NOMO-1 treated with dmso at 0.1 percent for 144 hours (cell line): ENCODE results near the gene C20orf204.
"Not testable (repeated sequence)": the region's sequence is repeated elsewhere in the genome, so short reads cannot be mapped to it uniquely, and the experiment has no call there.

Source experiments
- DNase-seq: peaks from one replicate; lab custom pipeline; 2025; ENCODE audit not compliant: unreplicated experiment; lab: John Stamatoyannopoulos, UW

C20orf204 gene, protein sequence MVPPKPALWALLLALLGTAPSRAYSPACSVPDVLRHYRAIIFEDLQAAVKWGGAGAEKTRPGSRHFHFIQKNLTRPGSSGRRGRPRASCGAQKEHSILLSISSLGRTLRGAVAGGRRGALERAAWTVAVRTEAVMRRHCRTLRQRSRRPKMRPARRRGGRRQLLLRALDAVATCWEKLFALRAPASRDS

DNA sequence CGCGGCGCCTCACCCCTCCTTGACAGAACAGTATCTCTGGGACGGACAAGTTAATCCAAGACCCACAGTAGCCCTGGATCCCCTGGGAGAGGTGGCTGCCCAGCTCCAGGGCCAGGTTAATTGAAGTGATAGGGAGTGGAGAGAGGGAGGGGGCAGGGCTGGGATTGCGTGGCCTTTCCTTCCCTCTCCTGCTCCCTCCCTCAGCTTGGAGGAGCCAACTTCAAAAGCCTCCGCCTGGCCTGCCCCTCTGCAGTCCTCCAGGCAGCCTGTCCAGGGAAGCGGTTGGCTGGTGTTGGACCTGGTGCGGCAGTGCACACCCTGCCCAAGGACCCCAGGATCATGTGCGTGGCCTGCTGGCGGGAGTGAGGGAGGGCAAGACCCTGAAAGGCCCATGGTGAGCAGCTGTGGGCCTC is at the start of gene C20orf204:
C20orf204 (plus strand) TSS at position 250 of the 413 bp plus-strand sequence; CDS start at position 392, 142 bp downstream.
- no peak for DNase-seq

DNA sequence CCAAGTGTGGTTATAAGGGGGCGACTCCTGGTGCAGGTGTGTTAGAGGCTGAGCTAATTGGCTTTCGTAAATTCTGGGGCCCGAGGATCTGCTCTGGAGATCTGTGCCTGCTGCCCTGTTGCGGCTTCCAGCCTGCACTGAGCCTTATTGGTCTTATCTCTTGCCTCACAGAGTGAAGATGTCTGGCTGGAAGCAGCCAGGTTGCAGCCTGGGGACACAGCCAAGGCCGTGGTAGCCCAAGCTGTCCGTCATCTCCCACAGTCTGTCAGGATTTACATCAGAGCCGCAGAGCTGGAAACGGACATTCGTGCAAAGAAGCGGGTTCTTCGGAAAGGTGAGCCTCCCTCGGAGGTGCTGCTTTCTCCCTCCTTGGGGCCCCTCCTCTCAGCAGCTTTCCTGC is 35.1 kb upstream of the C20orf204 start:
- no peak for DNase-seq

DNA sequence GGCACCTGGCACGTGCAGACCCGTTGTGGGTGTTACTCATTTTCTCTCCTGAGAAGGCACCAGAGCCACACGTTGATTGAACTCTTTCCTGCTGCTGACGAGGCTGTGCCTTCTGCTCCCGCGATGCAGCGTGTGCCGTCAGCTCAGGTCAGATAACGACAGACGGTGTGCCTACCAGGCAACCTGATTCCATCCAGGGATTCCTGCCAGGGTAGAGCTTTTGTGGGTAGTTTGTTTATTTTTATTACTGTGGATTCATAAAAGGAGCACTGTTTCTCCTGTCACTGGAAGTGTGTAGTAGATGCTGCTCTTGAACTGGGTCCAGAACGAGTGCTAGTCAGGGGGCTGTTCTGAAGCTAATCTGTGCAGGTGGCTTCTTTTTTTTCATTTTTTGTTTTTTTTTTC is 34.4 kb upstream of the C20orf204 start:
- no peak for DNase-seq

DNA sequence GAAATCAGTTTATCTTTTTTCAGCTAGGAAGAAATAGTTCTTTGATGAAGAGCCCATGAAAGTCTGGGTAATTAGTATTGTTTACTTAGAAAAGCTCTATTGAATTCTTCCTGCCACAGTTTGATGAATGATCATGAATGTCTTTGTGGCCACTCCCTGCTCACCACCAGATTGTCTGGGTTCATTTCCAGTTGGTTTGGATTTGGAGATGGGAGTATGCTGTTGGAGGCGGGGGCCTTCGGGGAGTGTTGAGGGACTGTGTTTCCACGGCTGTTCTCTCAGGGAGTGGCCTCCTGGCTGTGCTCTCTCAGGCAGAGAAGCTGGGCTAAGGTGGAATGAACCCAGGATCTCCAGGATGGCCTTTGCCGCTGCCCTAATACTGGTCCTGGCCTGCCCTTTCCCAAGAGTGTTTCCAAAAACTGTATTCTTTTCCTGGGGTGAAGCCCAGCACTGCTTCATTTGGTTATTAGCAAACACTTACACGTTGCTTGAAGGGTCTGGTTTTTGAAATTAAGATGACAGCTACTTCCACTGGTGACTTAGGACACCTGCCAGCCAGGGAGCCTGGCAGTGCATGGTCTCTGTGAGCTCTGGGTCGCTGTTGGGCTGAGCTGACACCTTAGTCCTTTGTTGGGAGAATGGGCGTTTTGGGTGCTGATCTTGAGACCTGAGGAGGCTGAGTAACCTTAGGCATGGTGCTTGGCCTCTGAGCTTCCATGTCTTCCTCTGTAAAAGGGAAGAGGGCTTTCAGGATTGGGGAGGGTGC is 31.8 kb upstream of the C20orf204 start:
- DNase-seq, result no peak

DNA sequence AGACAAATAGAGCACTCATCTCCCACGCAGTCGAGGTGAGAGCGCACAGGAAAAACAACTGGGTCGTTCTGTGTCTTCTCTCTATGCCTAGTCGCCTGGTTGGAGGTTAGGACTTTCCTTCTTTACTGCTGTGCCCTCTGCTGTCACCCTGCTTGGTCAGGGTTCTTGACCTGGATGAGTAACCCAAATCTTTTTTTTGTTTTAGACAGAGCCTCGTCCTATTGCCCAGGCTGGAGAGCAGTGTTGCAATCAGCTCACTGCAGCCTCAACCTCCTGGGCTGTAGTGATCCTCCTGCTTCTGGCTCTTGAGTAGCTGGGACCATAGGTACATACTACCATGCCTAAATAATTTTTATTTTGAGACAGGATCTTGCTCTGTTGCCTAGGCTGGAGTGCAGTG is 30.6 kb upstream of the C20orf204 start:
- no peak for DNase-seq

DNA sequence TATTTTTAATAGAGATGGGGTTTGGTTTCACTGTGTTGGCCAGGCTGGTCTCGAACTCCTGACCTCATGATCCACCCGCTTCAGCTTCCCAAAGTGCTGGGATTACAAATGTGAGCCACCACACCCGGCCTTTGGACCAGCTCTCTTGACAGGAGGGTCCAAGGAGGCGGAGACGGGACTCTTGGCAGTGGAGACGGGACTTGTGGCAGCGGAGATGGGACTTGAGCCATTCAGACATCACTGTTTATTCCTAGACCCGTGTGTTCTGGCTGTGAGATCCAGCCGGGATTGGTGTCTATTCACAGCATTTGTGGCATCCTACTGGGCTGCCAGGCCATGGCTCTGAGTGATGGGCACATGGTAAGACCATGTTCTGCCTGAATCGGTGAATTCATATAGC is 29.5 kb upstream of the C20orf204 start:
- no peak for DNase-seq

DNA sequence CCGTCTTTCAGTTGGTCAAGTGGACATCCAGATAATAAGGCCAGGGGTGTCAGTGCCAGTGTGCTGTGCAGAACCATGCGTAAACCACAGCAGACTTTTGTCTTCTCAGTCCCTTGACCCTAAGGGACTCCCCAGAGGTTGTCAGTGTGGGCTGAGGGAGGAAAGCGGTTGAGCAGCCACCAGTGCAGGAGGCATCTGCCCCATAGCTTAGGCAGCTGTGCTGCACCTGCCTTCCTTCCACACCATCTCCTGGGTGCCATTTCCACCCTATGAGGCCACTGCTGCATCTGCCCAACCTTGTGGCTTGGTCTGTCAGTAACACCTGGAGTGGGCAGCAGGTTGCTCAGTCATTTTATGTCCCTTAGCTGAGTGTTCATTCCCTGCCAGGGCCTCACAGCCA is 29.1 kb upstream of the C20orf204 start:
- DNase-seq, result no peak

DNA sequence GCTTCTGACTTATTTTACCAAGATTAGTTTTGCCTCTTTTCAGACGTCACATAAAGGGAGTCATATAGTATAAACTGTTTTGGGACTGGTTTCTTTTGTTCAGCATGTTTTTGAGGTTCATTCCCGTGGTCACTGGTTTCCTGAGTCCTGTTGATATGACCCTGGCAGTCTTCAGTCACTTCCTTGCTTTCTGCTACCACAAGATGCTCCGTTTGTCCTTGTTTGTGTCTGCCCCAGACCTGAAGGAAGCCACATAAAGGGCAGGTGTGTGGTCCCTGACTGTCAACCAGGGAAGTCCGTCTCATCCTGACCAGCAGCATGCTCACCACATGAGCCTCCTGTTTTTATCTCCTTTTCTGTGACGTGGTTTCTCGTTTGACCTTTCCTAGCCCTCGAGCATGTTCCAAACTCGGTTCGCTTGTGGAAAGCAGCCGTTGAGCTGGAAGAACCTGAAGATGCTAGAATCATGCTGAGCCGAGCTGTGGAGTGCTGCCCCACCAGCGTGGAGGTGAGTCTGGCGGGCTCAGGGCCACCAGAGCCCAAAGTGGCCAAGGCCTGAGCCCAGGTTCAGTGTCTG is 26.1 kb upstream of the C20orf204 start:
- DNase-seq, result no peak

DNA sequence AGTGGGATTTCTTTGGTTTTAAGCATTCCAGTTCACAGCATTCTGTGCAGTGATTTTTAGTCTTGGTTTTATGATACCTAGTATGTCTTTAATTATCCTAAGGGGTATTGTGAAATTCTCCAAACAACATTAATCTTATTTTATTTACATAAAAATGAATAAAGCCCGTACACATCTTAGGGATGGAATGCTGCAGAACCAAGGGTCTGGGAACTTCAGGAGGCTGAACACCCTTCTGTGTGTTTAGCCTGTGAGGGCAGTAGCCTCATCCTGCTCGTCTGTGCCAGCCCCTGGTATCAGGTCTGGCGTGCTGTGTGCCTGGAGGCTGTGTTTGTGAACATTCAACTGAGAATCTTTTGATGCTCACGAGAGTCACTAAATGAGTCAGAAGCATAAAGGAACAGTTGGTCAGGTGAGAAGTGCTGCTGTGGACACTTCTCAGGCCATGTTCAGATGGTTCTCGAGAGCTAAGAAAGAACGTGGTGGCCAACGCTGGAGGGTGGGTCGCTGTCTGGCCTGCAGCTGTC is 25.2 kb upstream of the C20orf204 start:
- no peak for DNase-seq

DNA sequence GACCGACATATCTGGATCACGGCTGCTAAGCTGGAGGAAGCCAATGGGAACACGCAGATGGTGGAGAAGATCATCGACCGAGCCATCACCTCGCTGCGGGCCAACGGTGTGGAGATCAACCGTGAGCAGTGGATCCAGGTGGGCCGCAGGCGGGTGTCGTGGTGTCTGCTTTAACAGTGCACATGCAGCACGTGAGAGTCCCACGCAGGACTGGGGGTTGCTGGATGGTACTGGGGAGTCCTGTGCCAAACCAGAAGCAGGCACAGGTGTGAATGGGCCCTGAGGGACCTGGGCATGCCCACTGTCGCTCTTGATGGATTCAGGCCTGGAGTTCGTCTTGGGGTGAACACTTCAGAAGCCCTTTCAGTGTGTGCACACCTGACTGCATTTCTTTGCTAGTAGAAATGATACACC is 24.6 kb upstream of the C20orf204 start:
- no peak for DNase-seq

DNA sequence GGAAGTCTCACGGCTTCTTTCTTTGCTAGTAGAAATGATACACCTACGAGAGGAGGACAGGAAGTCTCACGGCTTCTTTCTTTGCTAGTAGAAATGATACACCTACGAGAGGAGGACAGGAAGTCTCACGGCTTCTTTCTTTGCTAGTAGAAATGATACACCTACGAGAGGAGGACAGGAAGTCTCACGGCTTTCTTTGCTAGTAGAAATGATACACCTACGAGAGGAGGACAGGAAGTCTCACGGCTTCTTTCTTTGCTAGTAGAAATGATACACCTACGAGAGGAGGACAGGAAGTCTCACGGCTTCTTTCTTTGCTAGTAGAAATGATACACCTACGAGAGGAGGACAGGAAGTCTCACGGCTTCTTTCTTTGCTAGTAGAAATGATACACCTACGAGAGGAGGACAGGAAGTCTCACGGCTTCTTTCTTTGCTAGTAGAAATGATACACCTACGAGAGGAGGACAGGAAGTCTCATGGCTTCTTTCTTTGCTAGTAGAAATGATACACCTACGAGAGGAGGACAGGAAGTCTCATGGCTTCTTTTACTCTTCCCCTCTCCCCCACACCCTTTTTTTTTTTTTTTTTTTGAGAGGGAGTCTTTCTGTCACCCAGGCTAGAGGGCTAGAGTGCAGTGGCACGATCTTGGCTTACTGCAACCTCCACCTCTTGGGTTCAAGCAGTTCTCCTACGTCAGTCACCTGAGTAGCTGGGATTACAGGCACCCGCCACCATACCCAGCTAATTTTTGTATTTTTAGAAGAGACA is 23.4 kb upstream of the C20orf204 start:
- DNase-seq, result not testable (repeated sequence)

DNA sequence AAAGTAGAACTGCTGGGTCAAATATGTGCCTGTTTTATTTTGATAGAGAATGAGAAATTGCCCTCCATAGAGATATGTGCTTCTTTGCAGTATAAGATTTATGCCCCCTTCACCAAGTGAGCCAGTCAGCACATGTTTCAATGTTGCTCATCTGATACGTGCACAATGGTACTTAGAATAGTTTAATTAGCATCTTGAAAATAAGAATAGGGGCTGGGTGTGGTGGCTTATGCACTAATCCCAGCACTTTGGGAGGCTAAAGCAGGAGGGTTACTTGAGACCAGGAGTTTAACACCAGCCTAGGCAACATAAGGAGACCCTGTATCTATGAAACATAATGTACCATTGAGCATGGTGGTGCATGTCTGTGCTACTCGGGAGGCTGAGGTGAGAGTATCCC is 20.3 kb upstream of the C20orf204 start:
- no peak for DNase-seq

DNA sequence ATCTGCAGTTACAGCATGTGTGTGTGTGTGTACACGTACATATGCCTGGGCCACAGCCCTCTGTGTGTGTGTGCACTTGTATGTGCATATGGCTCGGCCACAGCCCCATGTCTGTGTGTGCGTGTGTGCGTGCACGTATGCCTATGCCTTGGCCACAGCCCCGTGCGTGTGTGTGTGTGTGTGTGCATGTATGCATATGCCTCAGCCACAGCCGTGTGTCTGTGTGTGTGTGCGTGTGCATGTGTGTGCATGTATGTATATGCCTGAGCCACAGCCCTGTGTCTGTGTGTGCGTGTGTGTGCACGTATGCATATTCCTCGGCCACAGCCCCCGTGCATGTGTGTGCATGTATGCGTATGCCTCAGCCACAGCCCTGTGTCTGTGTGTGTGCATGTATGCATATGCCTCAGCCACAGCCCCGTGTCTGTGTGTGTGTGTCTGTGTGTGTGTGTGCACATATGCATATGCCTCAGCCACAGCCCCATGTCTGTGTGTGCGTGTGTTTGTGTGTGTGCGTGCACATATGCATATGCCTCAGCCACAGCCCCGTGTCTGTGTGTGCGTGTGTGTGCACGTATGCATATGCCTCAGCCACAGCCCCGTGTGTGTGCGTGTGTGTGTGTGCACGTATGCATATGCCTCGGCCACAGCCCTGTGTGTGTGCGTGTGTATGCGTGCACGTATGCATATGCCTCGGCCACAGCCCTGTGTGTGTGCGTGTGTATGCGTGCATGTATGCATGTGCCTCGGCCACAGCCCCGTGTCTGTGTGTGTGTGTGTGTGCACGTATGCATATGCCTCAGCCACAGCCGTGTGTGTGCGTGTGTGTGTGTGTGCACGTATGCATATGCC is 14.6 kb upstream of the C20orf204 start:
- DNase-seq, result no peak

DNA sequence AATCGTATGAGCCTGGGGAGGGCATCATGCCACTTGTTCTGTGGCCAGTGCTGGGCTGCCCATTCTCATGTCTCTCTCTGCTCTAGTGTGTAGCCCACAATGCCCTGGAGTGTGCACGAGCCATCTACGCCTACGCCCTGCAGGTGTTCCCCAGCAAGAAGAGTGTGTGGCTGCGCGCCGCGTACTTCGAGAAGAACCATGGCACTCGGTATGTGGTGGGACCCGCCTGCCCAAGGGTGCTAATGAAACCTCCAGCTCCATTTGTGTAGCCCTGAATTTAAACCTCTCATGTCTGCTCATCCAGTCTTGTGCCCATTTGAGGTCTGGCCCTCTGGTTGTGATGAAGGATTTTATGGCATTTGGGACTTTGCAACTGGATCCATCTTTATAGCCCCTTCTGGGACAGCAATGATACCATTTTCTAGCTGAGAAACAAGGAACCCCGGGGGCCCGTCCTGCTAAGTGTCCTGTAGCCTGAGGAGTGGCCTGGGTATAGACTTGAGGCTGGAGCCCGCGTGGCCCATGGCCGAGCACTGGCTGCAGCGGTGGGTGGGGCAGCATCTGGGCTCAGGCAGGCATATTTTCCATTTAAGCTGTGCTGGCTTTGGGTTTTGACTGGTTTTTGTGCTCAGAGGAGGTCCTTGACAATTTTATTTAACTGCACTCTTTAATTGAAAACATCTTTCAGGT is 13.2 kb upstream of the C20orf204 start:
- no peak for DNase-seq

DNA sequence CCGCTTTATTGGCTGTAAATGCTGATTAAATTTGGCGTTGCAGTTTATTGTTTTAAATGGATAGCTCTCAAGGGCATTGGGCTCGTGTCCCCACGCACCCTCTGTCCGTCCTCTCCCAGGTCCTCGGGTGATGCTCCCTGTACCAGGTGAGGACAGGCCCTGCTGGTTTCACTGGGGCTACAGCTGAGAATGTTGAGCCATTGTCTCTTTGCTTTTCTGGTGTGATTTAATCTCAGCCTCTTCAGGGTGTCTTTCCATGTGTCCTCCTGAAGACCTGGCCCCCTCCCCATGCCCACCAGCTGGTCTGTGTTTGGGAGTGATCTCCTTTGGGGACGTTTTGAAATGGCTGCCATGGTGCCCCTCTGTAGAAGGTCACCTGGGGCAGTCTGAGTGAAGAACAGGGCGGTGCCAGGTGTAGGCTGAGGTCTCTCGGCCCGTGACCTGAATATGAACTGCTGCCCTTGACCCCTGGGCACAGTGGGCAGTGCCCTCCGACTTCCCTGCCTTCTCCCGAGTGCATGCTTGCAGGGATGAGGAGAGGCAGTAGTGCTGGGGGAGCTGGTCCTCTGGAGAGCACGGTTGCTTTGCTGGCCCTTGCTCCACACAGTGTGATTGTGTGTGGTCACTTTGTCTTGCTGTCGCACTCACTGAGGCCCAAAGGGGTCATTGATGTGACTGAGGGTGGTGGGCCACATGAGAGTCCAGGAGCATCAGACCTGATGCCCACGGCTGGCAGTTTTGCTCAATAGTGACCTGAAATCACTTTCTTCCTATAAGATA is 12.4 kb upstream of the C20orf204 start:
- DNase-seq, result no peak

DNA sequence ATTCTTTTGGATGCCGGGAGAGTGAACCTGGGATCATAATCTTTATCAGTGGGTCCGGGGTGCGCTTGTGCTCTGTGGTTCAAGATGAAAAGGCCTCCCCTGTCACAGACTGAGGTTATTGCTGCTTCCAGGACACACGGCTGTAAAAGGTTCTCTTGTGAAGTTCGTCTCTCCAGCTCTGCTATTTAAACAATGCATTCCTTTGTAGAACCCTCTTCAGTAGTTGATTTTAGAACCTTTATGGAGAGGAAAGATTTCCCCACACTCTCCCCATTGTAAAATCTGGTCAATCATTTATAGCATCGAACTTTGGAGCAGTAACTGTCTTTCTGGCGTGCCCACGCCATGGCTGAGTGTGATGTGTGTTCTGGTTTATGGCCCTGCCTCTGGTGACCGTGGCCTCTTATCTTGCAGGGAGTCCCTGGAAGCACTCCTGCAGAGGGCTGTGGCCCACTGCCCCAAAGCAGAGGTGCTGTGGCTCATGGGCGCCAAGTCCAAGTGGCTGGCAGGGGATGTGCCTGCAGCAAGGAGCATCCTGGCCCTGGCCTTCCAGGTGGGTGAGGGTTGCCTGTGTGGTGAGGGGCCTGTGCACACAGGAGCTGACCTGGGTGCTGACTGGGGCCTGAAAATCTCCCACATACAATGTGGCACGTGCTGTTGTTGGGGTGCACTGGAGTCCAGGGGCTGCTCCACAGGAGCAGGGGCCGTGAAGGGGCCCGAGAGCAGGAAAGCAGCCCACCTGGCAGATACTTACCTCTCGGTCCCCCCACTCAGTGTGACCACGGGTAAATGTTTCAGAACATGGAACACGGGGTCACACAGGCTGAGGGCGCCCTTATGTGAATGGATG is 11.6 kb upstream of the C20orf204 start:
- DNase-seq, result no peak

DNA sequence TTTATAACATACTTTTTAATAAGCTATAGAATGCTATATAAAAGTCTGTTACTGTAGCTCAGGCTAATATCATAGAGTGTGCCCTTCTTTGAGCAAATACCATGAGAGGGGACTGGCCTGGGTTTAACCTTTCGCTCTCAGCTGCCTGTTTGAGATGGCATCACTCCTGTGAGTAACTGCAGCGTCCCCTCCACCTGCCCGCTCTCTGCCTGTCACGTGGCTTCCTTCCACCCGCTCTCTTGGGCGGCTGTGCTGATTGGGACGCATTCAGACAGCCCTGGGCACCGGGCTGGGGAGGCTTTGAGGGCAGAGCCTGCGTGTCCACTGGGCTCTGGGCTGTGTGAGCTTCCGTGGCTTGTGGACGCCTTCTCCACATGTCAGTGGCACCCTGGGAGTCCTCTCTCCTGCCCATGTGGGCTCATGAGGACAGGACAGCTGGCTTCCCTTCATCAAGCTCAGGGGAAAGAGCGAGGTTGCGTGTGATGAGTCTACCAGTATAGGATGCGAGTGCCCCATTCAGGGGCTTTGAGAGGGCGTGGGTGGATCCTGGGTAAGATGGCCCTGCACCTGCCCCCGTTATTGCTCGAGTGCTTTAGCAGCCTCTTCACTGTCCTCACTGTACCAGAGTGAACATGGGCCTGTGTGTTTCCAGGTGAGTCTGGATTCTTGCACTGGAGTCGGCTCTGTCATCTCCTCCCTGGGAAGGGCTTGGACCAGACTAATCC is 10.7 kb upstream of the C20orf204 start:
- no peak for DNase-seq
